GM19099 (cell line): ENCODE data around the gene HCRTR1.

Experiments
- POLR2A ChIP-seq: IDR thresholded peaks from 3 replicates; pipeline ENCODE4 v1.6.1; 2011; ENCODE audit warnings: low read depth; ENCODE audit not compliant: insufficient read length; ENCODE audit errors: extremely low read depth

The HCRTR1 gene

GRCh38 chr1:31657020-31657804 lies 39.7 kb downstream of the HCRTR1 start:
- TF ChIP-seq POLR2A, result no peak

DNA sequence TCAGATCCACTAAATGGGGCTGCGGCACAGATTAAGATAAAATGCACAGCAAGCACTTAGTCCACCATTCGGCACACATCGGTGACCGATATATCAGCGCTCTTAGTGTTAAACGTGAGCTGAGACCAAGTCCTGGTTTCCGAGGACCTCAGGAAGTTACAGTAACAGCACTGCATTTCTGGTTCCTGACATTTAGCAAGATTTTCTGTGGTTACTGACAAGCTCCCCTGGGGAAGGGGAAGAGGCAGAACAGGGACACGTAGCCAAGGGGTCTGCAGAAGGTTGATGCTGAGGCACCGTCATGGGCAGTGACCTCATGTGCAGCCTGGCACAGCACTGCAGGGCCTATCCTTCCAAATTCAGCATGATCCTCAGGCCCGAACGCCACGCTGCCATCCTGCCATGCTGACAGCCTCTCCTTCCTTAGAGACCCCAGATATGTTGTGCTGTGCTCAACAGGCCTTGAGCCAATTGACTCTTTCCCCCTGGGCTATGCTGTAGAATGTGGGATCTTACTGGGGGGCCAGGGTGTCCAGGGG lies 40.6 kb downstream of the HCRTR1 start:
- TF ChIP-seq POLR2A, result no peak

DNA sequence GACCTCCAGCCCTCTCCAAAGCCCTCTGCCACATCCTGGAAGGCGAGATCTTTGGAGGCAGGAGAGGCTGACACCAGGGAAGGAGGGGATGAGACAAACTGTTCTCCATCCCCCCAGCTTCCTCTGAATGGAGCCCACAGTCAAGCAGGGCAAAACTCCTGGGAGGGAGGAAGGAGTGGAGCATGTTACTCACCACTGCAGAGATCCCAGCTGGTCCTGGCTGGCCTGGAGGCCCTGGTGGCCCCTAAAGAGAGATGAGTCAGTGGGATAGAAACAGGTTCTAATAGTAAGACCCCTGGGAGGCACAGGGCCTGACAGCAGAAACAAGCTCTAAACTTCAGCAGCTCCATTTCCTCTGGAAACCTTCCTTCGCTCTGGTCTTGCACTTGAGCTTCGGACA lies 41.2 kb downstream of the HCRTR1 start:
- TF ChIP-seq POLR2A, result no peak

DNA sequence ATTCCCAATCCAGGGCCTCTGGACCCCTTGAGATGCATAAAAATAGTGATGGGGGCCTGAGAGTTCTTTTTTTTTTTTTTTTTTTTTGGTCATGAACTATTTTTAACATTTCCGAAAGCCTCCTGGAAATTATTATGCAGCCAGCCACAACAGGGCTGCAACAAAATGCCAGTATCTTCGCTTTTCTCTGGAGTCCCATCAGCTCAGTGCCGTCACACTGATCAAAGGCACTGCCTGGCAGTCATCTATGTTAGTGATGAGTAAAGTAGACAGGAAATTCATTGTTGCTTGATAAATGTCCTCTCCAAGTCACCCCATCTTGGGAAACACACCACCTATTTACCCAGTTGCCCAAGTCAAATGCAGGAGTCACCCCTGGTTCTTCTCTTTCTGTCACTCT lies 42.4 kb downstream of the HCRTR1 start:
- TF ChIP-seq POLR2A, result no peak

GRCh38 chr1:31660871-31661455 lies 43.5 kb downstream of the HCRTR1 start:
- no peak for TF ChIP-seq POLR2A

GRCh38 chr1:31661856-31662255 lies 44.4 kb downstream of the HCRTR1 start:
- TF ChIP-seq POLR2A, result no peak

- TF ChIP-seq POLR2A, result no peak
These were observed 45.0 kb downstream of the HCRTR1 start for GRCh38 chr1:31662463-31662862.

DNA sequence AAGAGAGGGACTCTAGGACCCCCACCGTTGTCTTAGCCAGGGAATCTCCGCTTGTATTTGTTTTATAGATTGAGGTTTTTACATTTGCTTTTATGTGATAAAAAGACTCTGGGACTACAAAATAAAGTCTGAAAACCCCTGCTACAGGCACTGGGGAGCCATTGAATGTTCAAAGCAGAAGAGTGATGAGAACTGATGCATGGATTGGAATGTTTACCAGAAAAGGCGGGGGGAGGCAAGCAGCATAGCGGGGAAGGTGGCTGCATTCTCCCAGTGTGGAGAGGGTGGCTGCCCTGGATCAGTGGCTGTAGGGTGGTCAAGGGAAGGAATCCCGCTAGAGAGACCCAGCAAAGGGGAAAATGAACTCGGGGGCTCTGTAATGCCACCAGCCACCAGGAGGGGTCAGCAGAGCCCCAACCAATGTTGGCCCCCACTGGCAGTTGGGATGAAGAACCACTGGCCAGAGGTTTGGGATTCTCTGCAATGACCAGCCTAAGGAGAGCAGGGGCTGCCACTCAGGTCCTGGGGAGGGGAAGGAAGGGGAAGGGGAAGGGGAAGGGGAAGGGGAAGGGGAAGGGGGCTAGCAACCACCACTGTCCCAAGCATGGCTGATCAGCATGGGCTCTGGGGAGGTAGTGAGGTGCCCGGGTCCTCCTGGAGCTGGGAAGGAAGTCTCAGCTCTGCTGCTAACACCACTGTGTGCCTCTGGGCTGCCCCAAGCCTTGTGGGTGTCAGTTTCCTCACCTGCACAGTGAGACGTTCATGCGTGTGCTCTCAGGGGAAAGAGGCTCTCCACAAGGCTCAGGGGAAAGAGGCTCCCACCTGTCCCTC lies 46.3 kb downstream of the HCRTR1 start:
- no peak for TF ChIP-seq POLR2A

- TF ChIP-seq POLR2A, result no peak
These were observed 47.0 kb downstream of the HCRTR1 start for GRCh38 chr1:31664528-31664927.

DNA sequence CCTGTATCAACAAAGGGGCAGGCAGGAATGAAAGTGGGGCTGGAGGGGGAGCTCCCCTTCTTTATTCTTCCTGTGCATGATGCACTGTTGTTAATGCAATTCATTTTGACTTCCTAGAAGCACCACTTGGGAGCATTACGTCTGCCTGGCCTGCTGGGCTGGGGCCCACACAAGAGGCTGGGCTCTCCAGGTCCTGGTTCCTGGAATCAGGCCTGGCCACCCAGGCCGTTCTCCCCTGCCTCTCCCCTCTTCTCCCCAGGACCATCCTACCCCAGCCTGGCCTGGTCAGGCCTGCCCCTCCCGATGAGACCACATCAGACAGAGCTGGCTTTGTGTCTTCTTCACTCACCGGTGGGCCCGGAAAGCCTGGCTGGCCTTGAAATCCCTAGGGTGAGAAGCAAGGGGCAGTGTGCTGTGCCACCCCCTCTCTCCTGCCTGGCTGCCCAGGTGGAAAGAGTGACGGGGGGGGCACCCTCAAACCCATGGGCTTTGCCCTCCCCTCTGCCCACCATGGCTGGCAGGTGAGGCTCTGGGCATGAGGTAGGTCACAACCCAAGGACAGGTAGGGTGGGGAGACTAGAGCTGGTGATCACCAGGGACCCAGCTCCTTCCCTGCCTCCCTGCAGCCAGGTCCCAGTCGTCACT lies 47.9 kb downstream of the HCRTR1 start:
- TF ChIP-seq POLR2A, result no peak

DNA sequence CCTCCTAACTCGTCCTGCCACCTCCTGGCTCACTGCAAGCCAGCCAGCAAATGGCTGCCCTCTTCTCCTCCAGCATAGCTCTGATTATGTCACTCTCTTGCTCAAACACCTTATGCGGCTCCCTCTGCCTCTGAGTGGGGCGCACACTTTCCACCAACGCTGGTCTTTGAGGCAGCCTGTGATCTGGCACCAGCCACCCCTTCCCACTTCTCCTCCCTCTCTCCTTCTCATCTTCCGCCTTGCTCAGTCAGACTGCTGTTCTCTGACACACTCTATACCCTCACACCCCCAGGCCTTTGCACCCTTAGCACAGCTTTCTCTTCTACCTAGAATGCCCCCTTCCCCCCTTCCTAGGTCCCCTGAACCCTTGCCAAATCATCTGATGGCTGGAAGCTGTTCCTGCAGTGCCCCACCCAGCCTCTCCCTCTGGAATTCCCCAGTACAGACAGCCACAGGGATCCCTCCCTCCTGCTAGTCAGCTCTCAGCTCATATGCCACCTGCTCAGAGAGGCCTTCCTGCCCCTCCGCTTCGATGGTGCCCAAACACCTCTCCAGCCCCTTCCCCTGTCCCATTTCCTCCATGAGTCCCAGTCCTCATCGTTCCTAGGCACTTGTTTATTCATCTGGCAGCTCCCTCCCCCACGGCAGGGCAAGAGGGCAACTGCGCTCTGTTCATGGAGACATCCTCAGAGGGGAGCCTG lies 48.9 kb downstream of the HCRTR1 start:
- no peak for TF ChIP-seq POLR2A

DNA sequence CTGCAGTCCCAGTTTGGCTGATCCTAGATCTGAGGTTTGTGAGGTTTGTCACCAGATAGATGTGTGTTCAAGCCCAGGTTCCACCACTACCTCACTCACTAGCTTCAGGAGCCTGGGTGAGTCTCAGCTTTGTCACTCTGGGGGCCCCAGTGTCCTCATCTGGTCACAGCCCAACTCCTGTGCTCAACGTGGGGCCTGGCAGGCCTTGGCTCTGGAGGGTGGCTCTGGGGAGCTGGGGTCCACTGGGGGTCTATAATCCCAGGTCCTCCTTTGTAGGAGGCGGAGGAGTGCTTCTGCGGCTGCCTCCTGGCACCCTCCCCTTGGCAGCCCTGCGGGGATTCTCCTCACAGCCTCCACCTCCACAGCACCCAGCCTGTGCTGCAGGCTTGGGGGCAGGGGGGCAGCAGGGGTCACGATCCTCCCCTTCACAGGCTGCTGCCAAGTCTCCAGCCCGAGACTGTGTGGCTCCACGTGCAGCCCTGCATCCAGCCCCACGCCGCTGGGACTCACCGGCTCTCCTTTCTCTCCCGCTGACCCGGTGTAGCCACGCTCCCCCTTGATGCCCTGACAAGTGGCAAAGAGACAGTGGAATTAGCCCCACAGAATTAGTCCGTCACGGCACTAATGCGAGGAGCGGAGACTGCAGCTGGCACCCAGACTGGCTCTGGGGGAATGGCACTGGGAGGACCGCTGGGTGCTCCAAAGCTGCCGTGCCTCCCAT lies 49.7 kb downstream of the HCRTR1 start:
- no peak for TF ChIP-seq POLR2A

- no peak for TF ChIP-seq POLR2A
These were observed 50.9 kb downstream of the HCRTR1 start for GRCh38 chr1:31668303-31668883.
